SK-N-MC (cell line): ENCODE measurements around the gene CPNE8.
A peak's percentile ranks its signal among the peaks of the same experiment; 100 is the strongest.

Experiments used
- DNase-seq: peaks from one replicate; pipeline ENCODE4 v3.0.0-alpha.2; 2011; ENCODE audit warnings: low read depth, low spot score
- H3K27ac ChIP-seq: fragments of 200-600 bp; sonication (generic); 2 replicates; pipeline ENCODE4 v1.5.1; 2016; ENCODE audit warnings: mixed run types
- H3K36me3 ChIP-seq: fragments of 200-600 bp; sonication (generic); 2 replicates; pipeline ENCODE4 v1.6.1; 2017; ENCODE audit warnings: antibody characterized with exemption, low read length, mixed read lengths; ENCODE audit not compliant: insufficient read depth
- H3K4me3 ChIP-seq: fragments of 200-600 bp; sonication (generic); 2 replicates; pipeline ENCODE4 v1.5.1; 2016
- H3K9ac ChIP-seq: fragments of 200-600 bp; sonication (generic); 2 replicates; pipeline ENCODE4 v1.8.0; 2017; ENCODE audit warnings: mixed run types, mixed read lengths; ENCODE audit not compliant: insufficient read length
- H3K9me3 ChIP-seq: fragments of 200-600 bp; sonication (generic); 2 replicates; pipeline ENCODE4 v1.6.1; 2017; ENCODE audit warnings: low read depth, mild to moderate bottlenecking, antibody characterized with exemption, low read length, moderate library complexity, mixed read lengths
- EZH2 ChIP-seq: fragments of 200-600 bp; sonication (generic); IDR thresholded peaks from one replicate; pipeline ENCODE4 v1.6.1; 2017; ENCODE audit warnings: antibody characterized with exemption
- FOXP2 ChIP-seq: optimal IDR thresholded peaks from 2 replicates; pipeline ENCODE3; 2011; ENCODE audit warnings: mild to moderate bottlenecking, moderate library complexity; ENCODE audit not compliant: insufficient read depth; ENCODE audit errors: extremely low read length, control extremely low read depth
- POLR2AphosphoS5 ChIP-seq: IDR thresholded peaks from 2 replicates; pipeline ENCODE4 v1.6.1; 2012; ENCODE audit warnings: mild to moderate bottlenecking, low read depth, low read length, borderline replicate concordance

The CPNE8 gene

DNA sequence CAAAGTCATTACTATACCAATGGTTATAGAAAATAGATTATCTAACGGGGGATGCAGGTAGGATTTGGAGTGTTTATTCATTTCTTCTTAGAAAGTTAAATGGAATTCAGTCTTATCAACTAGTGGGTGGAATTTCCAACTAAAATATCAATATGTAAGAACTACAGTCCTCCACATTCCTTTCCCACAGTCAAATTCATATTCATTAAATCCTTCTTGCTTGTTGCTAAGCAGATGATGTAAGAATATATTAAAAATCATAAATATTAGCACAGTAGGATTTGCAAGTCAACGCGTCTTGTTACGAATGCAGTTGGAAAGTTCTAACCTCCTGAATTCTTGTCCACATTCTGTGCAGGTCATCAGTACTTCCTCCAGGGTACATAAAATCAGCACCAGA, 259.2 kb downstream of the CPNE8 start:
- H3K4me3 ChIP-seq: no peak overlapping the region
- no peak overlapping the region for H3K27ac ChIP-seq
- TF ChIP-seq POLR2AphosphoS5 (no peak), EZH2 (no peak), FOXP2 (no peak)
- peak; percentile 22 for DNase-seq
- no peaks in the 10 kb centered on the region for H3K9me3 ChIP-seq
- no peak overlapping the region for H3K9ac ChIP-seq
- H3K36me3 ChIP-seq: no peaks in the 10 kb centered on the region

GRCh38 chr12:38639625-38640024, 265.8 kb downstream of the CPNE8 start:
- no peak overlapping the region for H3K4me3 ChIP-seq
- no peak for TF ChIP-seq EZH2
- no peak for TF ChIP-seq POLR2AphosphoS5
- no peak for TF ChIP-seq FOXP2
- H3K27ac ChIP-seq: no peak overlapping the region
- DNase-seq: no peak
- no peaks in the 10 kb centered on the region for H3K36me3 ChIP-seq
- no peak overlapping the region for H3K9ac ChIP-seq
- no peaks in the 10 kb centered on the region for H3K9me3 ChIP-seq

- H3K4me3 ChIP-seq: no peak overlapping the region
- H3K36me3 ChIP-seq: no peaks in the 10 kb centered on the region
- no peak overlapping the region for H3K27ac ChIP-seq
- H3K9me3 ChIP-seq: no peaks in the 10 kb centered on the region
- no peak overlapping the region for H3K9ac ChIP-seq
- no peak for DNase-seq
- TF ChIP-seq POLR2AphosphoS5 (no peak), EZH2 (no peak), FOXP2 (no peak)
Observed at GRCh38 chr12:38638401-38638800, 267.0 kb downstream of the CPNE8 start.

DNA sequence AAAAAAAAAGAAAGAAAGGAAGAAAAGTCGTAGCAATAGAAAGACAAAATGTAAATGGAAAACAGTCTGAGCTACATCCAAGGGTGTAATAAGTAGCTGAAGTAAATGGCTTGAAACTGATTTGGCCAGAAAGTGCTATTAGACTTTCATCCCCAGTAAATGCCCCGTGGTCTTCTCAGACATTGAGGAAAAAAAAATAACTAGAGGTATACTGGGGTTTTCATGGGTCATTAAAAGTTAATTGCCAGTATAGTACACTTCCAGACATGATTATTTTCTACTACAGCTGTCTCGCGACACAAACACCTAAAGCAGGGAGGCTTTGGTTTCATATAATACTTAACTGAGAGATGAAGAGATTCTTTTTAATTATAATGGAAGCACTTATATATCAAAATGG, 271.9 kb downstream of the CPNE8 start:
- Histone ChIP-seq H3K27ac (no peak overlapping the region), H3K9ac (no peak overlapping the region), H3K36me3 (no peaks in the 10 kb centered on the region), H3K9me3 (no peaks in the 10 kb centered on the region), H3K4me3 (no peak overlapping the region)
- no peak for DNase-seq
- TF ChIP-seq FOXP2 (no peak), POLR2AphosphoS5 (no peak), EZH2 (no peak)

DNA sequence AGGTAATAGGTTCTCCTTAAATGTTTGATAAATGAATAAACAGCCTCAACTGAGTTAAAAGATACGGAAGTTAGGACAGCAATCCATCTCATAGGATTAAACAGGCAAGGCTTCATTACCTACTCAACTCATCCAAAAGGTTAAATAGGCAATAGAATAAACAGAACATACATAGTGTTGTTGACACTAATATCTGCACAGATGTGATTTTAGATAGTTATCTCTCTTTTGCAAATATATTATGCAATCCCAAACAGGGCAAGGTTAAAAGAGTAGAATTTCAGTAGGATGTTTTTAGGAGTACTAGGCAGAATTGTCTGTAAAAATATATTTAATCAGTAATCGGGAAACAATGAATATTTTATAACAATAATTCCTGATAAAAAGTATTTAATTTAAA, 276.3 kb downstream of the CPNE8 start:
- Histone ChIP-seq H3K36me3 (no peaks in the 10 kb centered on the region), H3K9me3 (no peaks in the 10 kb centered on the region), H3K4me3 (no peak overlapping the region), H3K27ac (no peak overlapping the region), H3K9ac (no peak overlapping the region)
- TF ChIP-seq POLR2AphosphoS5 (no peak), FOXP2 (no peak), EZH2 (no peak)
- DNase-seq: no peak

DNA sequence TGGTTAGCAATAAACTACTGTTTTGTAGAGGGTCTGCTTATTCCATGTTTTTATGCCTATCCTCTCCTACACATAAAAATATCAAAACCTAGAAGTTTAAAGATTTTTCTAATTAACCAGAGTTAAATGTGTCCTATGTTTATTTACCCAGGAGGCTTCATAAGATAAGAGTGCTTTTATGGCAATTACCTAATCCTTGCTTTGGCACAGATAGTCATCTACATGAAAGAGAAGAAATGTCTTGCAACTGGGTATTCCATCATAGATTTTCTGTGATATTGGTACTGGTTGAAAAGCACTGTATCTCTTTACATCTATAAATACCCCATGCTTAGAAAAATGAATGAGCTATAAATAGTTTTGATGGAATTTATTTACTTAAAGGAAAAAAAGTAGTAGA, 277.1 kb downstream of the CPNE8 start:
- TF ChIP-seq POLR2AphosphoS5 (no peak), FOXP2 (no peak), EZH2 (no peak)
- H3K27ac ChIP-seq: no peak overlapping the region
- no peak for DNase-seq
- no peak overlapping the region for H3K4me3 ChIP-seq
- no peaks in the 10 kb centered on the region for H3K9me3 ChIP-seq
- no peak overlapping the region for H3K9ac ChIP-seq
- H3K36me3 ChIP-seq: no peaks in the 10 kb centered on the region

DNA sequence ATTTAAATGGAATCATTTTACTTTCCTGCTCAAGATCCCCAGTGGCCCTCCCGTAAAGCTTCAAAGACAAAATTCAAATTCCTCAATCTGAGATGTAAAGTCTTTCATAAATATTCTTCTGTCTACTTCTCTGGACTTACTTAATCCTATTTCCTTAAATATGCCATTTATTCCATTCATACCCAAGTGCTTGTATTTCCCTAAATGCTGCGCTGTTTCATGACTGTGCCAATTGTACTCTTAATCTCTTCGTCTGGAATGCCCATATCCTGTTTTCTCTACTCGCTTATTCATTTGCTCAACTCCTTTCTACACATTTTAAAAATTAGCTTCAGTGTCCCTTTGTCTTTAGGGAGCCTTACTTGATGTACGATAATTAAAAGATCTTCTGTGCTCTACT, 280.1 kb downstream of the CPNE8 start:
- Histone ChIP-seq H3K9ac (no peak overlapping the region), H3K27ac (no peak overlapping the region), H3K36me3 (no peaks in the 10 kb centered on the region), H3K4me3 (no peak overlapping the region), H3K9me3 (no peaks in the 10 kb centered on the region)
- no peak for TF ChIP-seq POLR2AphosphoS5
- no peak for TF ChIP-seq FOXP2
- no peak for TF ChIP-seq EZH2
- no peak for DNase-seq

DNA sequence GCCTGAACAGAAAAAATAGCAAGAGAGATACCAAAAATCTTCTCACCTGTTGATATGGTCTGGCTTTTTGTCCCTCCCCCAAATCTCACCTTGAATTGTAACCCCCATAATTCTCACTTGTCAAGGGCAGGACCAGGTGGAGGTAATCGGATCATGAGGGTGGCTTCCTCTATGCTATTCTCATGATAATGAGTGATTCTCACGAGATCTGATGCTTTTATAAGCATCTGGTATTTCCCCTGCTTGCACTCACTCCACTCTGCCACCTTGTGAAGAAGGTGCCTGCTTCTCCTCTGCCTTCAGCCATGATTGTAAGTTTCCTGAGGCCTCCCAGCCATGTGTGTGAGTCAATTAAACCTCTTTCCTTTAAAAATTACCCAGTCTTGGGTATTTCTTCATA, 291.2 kb downstream of the CPNE8 start:
- DNase-seq: no peak
- Histone ChIP-seq H3K27ac (no peak overlapping the region), H3K4me3 (no peak overlapping the region), H3K9me3 (no peaks in the 10 kb centered on the region), H3K9ac (no peak overlapping the region), H3K36me3 (no peaks in the 10 kb centered on the region)
- TF ChIP-seq POLR2AphosphoS5 (no peak), EZH2 (no peak), FOXP2 (no peak)

DNA sequence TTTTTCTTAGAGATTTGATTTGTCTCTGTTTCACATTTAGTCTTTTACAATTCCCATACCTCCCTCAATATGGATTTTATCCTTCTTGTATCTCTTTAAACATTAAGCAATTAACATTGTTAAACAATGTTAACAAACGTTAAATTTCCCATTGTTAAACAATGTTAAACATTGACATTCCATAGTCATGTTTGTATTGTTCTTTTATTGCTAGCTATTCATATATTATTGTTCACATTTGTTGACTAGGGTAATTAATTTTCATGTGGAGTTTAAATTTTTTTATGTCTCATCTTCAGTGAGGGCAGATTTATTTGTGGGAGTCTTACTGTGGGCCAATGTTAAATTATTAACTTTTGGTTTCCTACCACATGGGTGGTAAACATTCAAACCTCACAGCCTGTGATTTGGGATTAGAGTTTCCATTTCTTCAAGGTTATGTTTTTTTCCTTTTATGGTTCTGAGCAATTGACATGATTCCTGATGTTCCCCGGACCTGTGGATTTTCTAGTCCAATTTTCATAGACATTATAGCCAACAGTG, 294.5 kb downstream of the CPNE8 start:
- no peak overlapping the region for H3K4me3 ChIP-seq
- no peak overlapping the region for H3K27ac ChIP-seq
- DNase-seq: no peak
- no peaks in the 10 kb centered on the region for H3K36me3 ChIP-seq
- no peak for TF ChIP-seq EZH2
- no peak for TF ChIP-seq FOXP2
- no peak for TF ChIP-seq POLR2AphosphoS5
- H3K9ac ChIP-seq: no peak overlapping the region
- H3K9me3 ChIP-seq: no peaks in the 10 kb centered on the region
